Measurements from ENCODE around the gene RPS2. TPM values are rescaled to one million over a fixed set of nuclear protein-coding genes. Genes with fewer than 3 reads are reported as not detected.
"Not testable (repeated sequence)": the region's sequence is repeated elsewhere in the genome, so short reads cannot be mapped to it uniquely, and the experiment has no call there.

Gene RPS2
- total RNA-seq (2022) (2,961 and 3,006 TPM in 2 replicates), Bru-seq, nascent RNA (percentile 100 among the genes with signal in this experiment), BruChase-seq, experiment 1, labeled RNA remaining after a 2-hour chase (percentile 100 among the genes with signal in this experiment), BruChase-seq, experiment 2, labeled RNA remaining after a 6-hour chase (percentile 100 among the genes with signal in this experiment)
- long read RNA-seq, transcript RPS2-201 (7 exons, 985 nt), result major isoform, 8,960 of 10,988 reads
- long read RNA-seq, partial matches to known transcripts, result 1,844 of 10,988 reads
- long read RNA-seq, other reads (novel, unspliced or antisense), result 177 of 10,988 reads

DNA sequence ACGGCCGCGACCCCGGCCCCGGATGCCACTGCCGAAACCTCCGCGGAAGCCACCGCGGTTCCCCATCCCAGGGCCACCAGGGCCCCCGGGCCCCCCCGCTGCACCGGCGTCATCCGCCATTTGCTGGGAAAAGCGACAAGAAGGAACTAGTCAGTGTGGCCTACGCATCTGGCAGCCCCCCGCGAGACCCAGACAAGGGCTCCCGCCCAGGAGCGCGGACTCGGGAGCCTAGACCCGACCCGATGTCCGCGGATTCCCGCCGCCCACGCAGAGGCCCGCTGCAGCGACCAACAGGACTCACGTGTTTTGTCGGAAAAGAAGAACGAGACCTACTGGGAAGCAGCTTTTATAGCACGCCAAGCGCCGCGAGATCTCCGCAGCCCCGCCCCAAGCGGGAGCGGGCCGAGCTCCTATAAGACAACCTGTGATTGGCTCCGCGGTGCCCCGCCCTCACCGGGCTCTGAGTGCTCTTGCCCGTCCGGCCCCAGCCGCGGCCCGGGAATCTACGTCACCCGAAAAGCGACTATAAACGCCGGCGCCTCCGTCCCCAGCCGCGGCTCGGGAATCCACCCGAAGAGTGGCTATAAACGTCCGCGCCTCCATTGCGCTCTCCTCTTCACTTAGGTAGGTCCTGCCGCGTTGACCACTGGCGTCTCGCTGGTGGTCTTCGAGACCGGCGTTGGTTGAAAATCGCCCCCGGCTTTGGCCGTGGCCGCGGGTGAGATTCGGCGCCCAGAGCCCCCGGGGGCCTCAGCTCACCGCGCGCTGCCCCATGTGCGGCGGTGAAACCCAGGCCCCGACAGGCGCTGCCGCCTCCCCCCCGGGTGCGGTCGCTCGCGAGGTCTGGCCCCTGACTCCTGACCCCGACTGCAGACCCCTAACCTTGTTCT is at the start of gene RPS2:
RPS2 (minus strand) TSS at position 321 of the 890 bp plus-strand sequence; CDS start at position 120, 201 bp downstream.
- ChIA-PET POLR2A (interaction anchor here (0.6 to 1.9 kb wide), 28 partner anchors 18 to 1478 kb away, joined by 3 to 36 read pairs (median 5); partner anchors contain the start of genes ECI1, FAHD1, GFER and HAGH), CTCF (interaction anchor here (0.6 to 1.1 kb wide), 5 partner anchors 15 to 1152 kb away, joined by 3 to 8 read pairs (median 6); partner anchors contain the start of gene SYNGR3)
- intact Hi-C loops (cut with micrococcal nuclease; ENCODE audit: unreplicated experiment), result no loop called here
- no peaks in the 10 kb centered on the region for H3K27me3 Mint-ChIP-seq (ENCODE audit: insufficient read depth, unreplicated experiment)
- TF ChIP-seq, protein P1, sequence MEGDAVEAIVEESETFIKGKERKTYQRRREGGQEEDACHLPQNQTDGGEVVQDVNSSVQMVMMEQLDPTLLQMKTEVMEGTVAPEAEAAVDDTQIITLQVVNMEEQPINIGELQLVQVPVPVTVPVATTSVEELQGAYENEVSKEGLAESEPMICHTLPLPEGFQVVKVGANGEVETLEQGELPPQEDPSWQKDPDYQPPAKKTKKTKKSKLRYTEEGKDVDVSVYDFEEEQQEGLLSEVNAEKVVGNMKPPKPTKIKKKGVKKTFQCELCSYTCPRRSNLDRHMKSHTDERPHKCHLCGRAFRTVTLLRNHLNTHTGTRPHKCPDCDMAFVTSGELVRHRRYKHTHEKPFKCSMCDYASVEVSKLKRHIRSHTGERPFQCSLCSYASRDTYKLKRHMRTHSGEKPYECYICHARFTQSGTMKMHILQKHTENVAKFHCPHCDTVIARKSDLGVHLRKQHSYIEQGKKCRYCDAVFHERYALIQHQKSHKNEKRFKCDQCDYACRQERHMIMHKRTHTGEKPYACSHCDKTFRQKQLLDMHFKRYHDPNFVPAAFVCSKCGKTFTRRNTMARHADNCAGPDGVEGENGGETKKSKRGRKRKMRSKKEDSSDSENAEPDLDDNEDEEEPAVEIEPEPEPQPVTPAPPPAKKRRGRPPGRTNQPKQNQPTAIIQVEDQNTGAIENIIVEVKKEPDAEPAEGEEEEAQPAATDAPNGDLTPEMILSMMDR (IDR thresholded peaks at IDR 0.05; ENCODE audit: insufficient read depth in 1 of 2, low read depth in 1 of 2, low read length in 1 of 2, severe bottlenecking in 1 of 2, unreplicated experiment in 1 of 2), result no peak
- DNase-seq, result peak; percentile 97 to 98
- no peaks in the 10 kb centered on the region for H3K9me3 Mint-ChIP-seq (ENCODE audit: unreplicated experiment)
- H3K27ac Mint-ChIP-seq (ENCODE audit: unreplicated experiment), result peak within 1 kb of the TSS; percentile 96
- H3K27me3 ChIP-seq (replicated peaks; ENCODE audit: control insufficient read depth, insufficient read depth, low read length), result no peaks in the 10 kb centered on the region
- peak within 1 kb of the TSS; percentile 76 for H3K4me3 Mint-ChIP-seq (ENCODE audit: unreplicated experiment)
- peaks cover 22% of the 10 kb centered on the region for H3K4me1 Mint-ChIP-seq (ENCODE audit: low read depth, unreplicated experiment)
- H3K36me3 Mint-ChIP-seq (ENCODE audit: insufficient read depth, unreplicated experiment), result peaks cover 62% of the 10 kb centered on the region
- no TSS peak for BruUV-seq (replicated peaks)
- peaks cover 8% of the 10 kb centered on the region for H3K36me3 ChIP-seq (ENCODE audit: control insufficient read depth, insufficient read depth, low read length)
- peak within 1 kb of the TSS; percentile 83 for H3K4me3 ChIP-seq (ENCODE audit: low read depth, low read length)
- peaks cover 17% of the 10 kb centered on the region for H3K4me1 ChIP-seq
- no peaks in the 10 kb centered on the region for H3K9me3 ChIP-seq

DNA sequence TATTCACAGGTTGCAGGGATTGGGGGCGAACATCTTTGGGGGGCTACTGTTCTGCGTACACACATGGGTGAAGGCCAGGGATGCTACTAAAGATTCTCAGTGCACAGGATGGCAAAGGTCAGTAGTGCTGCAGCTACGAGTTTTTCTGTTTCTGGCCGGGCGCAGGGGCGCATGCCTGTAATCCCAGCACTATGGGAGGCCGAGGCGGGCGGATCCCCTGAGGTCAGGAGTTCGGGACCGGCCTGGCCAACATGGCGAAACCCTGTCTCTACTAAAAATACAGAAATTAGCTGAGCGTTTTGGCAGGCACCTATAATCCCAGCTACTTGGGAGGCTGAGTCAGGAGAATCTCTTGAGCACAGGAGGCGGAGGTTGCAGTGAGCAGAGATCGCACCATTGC is 48.9 kb upstream of the RPS2 start:
- DNase-seq, result no peak
- H3K4me3 Mint-ChIP-seq (ENCODE audit: unreplicated experiment), result no peak overlapping the region
- H3K9me3 ChIP-seq, result no peaks in the 10 kb centered on the region
- no peaks in the 10 kb centered on the region for H3K36me3 Mint-ChIP-seq (ENCODE audit: insufficient read depth, unreplicated experiment)
- no peaks in the 10 kb centered on the region for H3K36me3 ChIP-seq (ENCODE audit: control insufficient read depth, insufficient read depth, low read length)
- H3K27me3 ChIP-seq (replicated peaks; ENCODE audit: control insufficient read depth, insufficient read depth, low read length), result no peaks in the 10 kb centered on the region
- peaks cover 13% of the 10 kb centered on the region for H3K4me1 ChIP-seq
- ChIA-PET CTCF (no interaction called here), POLR2A (no interaction called here)
- intact Hi-C loops (cut with micrococcal nuclease; ENCODE audit: unreplicated experiment), result no loop called here
- no peaks in the 10 kb centered on the region for H3K9me3 Mint-ChIP-seq (ENCODE audit: unreplicated experiment)
- no peaks in the 10 kb centered on the region for H3K27me3 Mint-ChIP-seq (ENCODE audit: insufficient read depth, unreplicated experiment)
- H3K4me1 Mint-ChIP-seq (ENCODE audit: low read depth, unreplicated experiment), result no peaks in the 10 kb centered on the region
- TF ChIP-seq, protein P1 (IDR thresholded peaks at IDR 0.05; ENCODE audit: insufficient read depth in 1 of 2, low read depth in 1 of 2, low read length in 1 of 2, severe bottlenecking in 1 of 2, unreplicated experiment in 1 of 2), result no peak
- H3K27ac Mint-ChIP-seq (ENCODE audit: unreplicated experiment), result no peak overlapping the region
- H3K4me3 ChIP-seq (ENCODE audit: low read depth, low read length), result no peak overlapping the region
- no TSS peak for BruUV-seq (replicated peaks)

DNA sequence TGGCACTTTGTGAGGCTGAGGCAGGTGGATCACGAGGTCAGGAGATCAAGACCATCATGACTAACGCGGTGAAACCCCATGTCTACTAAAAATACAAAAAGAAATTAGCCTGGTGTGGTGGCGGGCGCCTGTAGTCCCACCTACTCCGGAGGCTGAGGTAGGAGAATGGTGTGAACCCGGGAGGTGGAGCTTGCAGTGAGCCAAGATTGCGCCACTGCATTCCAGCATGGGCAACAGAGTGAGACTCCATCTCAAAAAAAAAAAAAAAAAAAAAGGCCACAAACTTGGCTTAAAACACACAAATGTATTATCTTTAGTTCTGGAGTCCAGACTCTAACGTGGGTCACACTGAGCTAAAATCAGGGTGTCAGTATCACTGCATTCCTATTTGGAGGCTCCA is 47.1 kb upstream of the RPS2 start:
- DNase-seq; intact Hi-C loops (cut with micrococcal nuclease; ENCODE audit: unreplicated experiment); POLR2A ChIA-PET; H3K27me3 ChIP-seq (replicated peaks; ENCODE audit: control insufficient read depth, insufficient read depth, low read length); BruUV-seq (replicated peaks); H3K9me3 ChIP-seq; H3K4me3 Mint-ChIP-seq (ENCODE audit: unreplicated experiment); H3K27me3 Mint-ChIP-seq (ENCODE audit: insufficient read depth, unreplicated experiment); H3K4me3 ChIP-seq (ENCODE audit: low read depth, low read length); H3K4me1 Mint-ChIP-seq (ENCODE audit: low read depth, unreplicated experiment); H3K36me3 ChIP-seq (ENCODE audit: control insufficient read depth, insufficient read depth, low read length); H3K9me3 Mint-ChIP-seq (ENCODE audit: unreplicated experiment); H3K27ac Mint-ChIP-seq (ENCODE audit: unreplicated experiment): not testable (repeated sequence)
- peaks cover 27% of the 10 kb centered on the region for H3K4me1 ChIP-seq
- CTCF ChIA-PET, result interaction anchor here (1.4 kb wide), 1 partner anchor 11 kb away, joined by 3 read pairs; no protein-coding TSS in a partner anchor
- peaks cover 11% of the 10 kb centered on the region for H3K36me3 Mint-ChIP-seq (ENCODE audit: insufficient read depth, unreplicated experiment)

Data from Caco-2 (cell line).